IPS DF 6.9 (cell line): Measurements from ENCODE around the gene SLC25A30.
A peak's percentile ranks its signal among the peaks of the same experiment; 100 is the strongest.

ENCODE experiments used
- DNase-seq: peaks from one replicate; pipeline ENCODE4 v3.0.0-alpha.2; 2013; ENCODE audit warnings: low read depth, low spot score
- H3K27ac ChIP-seq: one replicate; pipeline ENCODE4 v1.5.1; 2013; ENCODE audit warnings: low read length, control low read depth
- H3K27me3 ChIP-seq: 2 replicates; pipeline ENCODE4 v1.6.1; 2013; ENCODE audit warnings: mild to moderate bottlenecking, low read length; ENCODE audit not compliant: control insufficient read depth, insufficient read depth
- H3K36me3 ChIP-seq: 2 replicates; pipeline ENCODE4 v1.6.1; 2013; ENCODE audit warnings: low read length; ENCODE audit not compliant: control insufficient read depth, insufficient read depth
- H3K4me1 ChIP-seq: 2 replicates; pipeline ENCODE4 v1.6.1; 2013; ENCODE audit warnings: low read length; ENCODE audit not compliant: control insufficient read depth, insufficient read depth
- H3K4me3 ChIP-seq: 2 replicates; pipeline ENCODE4 v1.5.1; 2013; ENCODE audit warnings: mild to moderate bottlenecking, low read length
- H3K9me3 ChIP-seq: 2 replicates; pipeline ENCODE4 v1.6.1; 2013; ENCODE audit warnings: low read length, inconsistent platforms; ENCODE audit not compliant: control insufficient read depth, insufficient read depth
- WGBS: extraction: QIAGEN DNeasy Blood & Tissue Kit; methylation state at CpG from one replicate; pipeline ENCODE4 v1.1.7; 2013; ENCODE audit warnings: mixed read lengths, missing lambda C conversion rate; ENCODE audit not compliant: insufficient read length, insufficient coverage; 5-methylcytosine and 5-hydroxymethylcytosine counted together

Gene SLC25A30

GRCh38 chr13:45368005-45368404 lies 50.2 kb downstream of the SLC25A30 start:
- no CpG with 5 or more reads among the region's 4 CpGs for WGBS
- H3K27ac ChIP-seq: no peak overlapping the region

GRCh38 chr13:45367358-45367757 lies 50.8 kb downstream of the SLC25A30 start:
- no CpG with 5 or more reads among the region's 2 CpGs for WGBS
- Histone ChIP-seq H3K4me1 (peaks cover 2% of the 10 kb centered on the region), H3K4me3 (no peak overlapping the region), H3K27ac (no peak overlapping the region), H3K36me3 (no peaks in the 10 kb centered on the region), H3K27me3 (no peaks in the 10 kb centered on the region), H3K9me3 (no peaks in the 10 kb centered on the region; the same call in 1 of the 2 replicates)
- peak; percentile 20 for DNase-seq

More at GRCh38 chr13:45368005-45368404, 50.2 kb downstream of the SLC25A30 start:
- H3K27me3 ChIP-seq: no peaks in the 10 kb centered on the region
- DNase-seq: no peak
- H3K36me3 ChIP-seq: no peaks in the 10 kb centered on the region
- H3K9me3 ChIP-seq: no peaks in the 10 kb centered on the region; the same call in 1 of the 2 replicates
- H3K4me1 ChIP-seq: peaks cover 2% of the 10 kb centered on the region
- H3K4me3 ChIP-seq: no peak overlapping the region

- DNase-seq: no peak
- H3K9me3 ChIP-seq: no peaks in the 10 kb centered on the region; the same call in 1 of the 2 replicates
- H3K27ac ChIP-seq: no peak overlapping the region
- H3K4me3 ChIP-seq: no peak overlapping the region
- no peaks in the 10 kb centered on the region for H3K36me3 ChIP-seq
- no peaks in the 10 kb centered on the region; the same call in 1 of the 2 replicates for H3K4me1 ChIP-seq
- H3K27me3 ChIP-seq: no peaks in the 10 kb centered on the region
- no CpG with 5 or more reads among the region's 4 CpGs for WGBS
Measured at GRCh38 chr13:45365558-45365885, 52.7 kb downstream of the SLC25A30 start.

GRCh38 chr13:45364876-45365557 lies 53.2 kb downstream of the SLC25A30 start:
- Histone ChIP-seq H3K36me3 (no peaks in the 10 kb centered on the region), H3K9me3 (no peaks in the 10 kb centered on the region; the same call in 1 of the 2 replicates), H3K4me1 (no peaks in the 10 kb centered on the region; the same call in 1 of the 2 replicates), H3K27ac (no peak overlapping the region), H3K27me3 (no peaks in the 10 kb centered on the region), H3K4me3 (no peak overlapping the region)
- DNase-seq: no peak
- WGBS: no CpG with 5 or more reads among the region's 10 CpGs

GRCh38 chr13:45362939-45363338 lies 55.2 kb downstream of the SLC25A30 start:
- DNase-seq: no peak
- Histone ChIP-seq H3K27ac (no peak overlapping the region), H3K27me3 (no peaks in the 10 kb centered on the region), H3K4me1 (no peaks in the 10 kb centered on the region; the same call in 1 of the 2 replicates), H3K9me3 (no peaks in the 10 kb centered on the region; the same call in 1 of the 2 replicates), H3K36me3 (no peaks in the 10 kb centered on the region), H3K4me3 (no peak overlapping the region)
- no CpG with 5 or more reads among the region's 2 CpGs for WGBS

GRCh38 chr13:45361596-45362206 lies 56.5 kb downstream of the SLC25A30 start:
- Histone ChIP-seq H3K9me3 (no peaks in the 10 kb centered on the region; the same call in 1 of the 2 replicates), H3K27ac (no peak overlapping the region), H3K4me1 (no peaks in the 10 kb centered on the region; the same call in 1 of the 2 replicates), H3K36me3 (no peaks in the 10 kb centered on the region; the same call in 1 of the 2 replicates), H3K27me3 (no peaks in the 10 kb centered on the region), H3K4me3 (no peak overlapping the region)
- DNase-seq: no peak
- no CpG with 5 or more reads among the region's 14 CpGs for WGBS

- no peak for DNase-seq
- Histone ChIP-seq H3K27ac (no peak overlapping the region), H3K36me3 (no peaks in the 10 kb centered on the region; the same call in 1 of the 2 replicates), H3K4me1 (no peaks in the 10 kb centered on the region; the same call in 1 of the 2 replicates), H3K9me3 (no peaks in the 10 kb centered on the region), H3K4me3 (no peak overlapping the region), H3K27me3 (no peaks in the 10 kb centered on the region)
- no CpG with 5 or more reads among the region's 7 CpGs for WGBS
Measured at GRCh38 chr13:45356966-45357672, 61.1 kb downstream of the SLC25A30 start.

GRCh38 chr13:45353895-45354294 lies 64.3 kb downstream of the SLC25A30 start:
- Histone ChIP-seq H3K27ac (no peak overlapping the region), H3K27me3 (no peaks in the 10 kb centered on the region), H3K36me3 (no peaks in the 10 kb centered on the region; the same call in 1 of the 2 replicates), H3K4me3 (no peak overlapping the region), H3K4me1 (no peaks in the 10 kb centered on the region; the same call in 1 of the 2 replicates), H3K9me3 (no peaks in the 10 kb centered on the region)
- WGBS: no CpG with 5 or more reads among the region's 1 CpG
- no peak for DNase-seq

GRCh38 chr13:45352031-45352430 lies 66.1 kb downstream of the SLC25A30 start:
- Histone ChIP-seq H3K36me3 (no peaks in the 10 kb centered on the region; the same call in 1 of the 2 replicates), H3K4me3 (no peak overlapping the region), H3K4me1 (no peaks in the 10 kb centered on the region; the same call in 1 of the 2 replicates), H3K27ac (no peak overlapping the region), H3K27me3 (no peaks in the 10 kb centered on the region), H3K9me3 (no peaks in the 10 kb centered on the region)
- WGBS: no CpG with 5 or more reads among the region's 10 CpGs
- no peak for DNase-seq

GRCh38 chr13:45350152-45350551 lies 68.0 kb downstream of the SLC25A30 start:
- no CpG with 5 or more reads among the region's 8 CpGs for WGBS
- H3K36me3 ChIP-seq: no peaks in the 10 kb centered on the region; the same call in 1 of the 2 replicates
- DNase-seq: no peak
- H3K27me3 ChIP-seq: no peaks in the 10 kb centered on the region
- no peak overlapping the region for H3K27ac ChIP-seq
- H3K9me3 ChIP-seq: no peaks in the 10 kb centered on the region
- H3K4me3 ChIP-seq: no peak overlapping the region
- no peaks in the 10 kb centered on the region for H3K4me1 ChIP-seq
